Right ventricle myocardium inferior (tissue), 1 donor: Measurements from ENCODE around the gene SLCO2B1. TPM values are rescaled to one million over a fixed set of nuclear protein-coding genes. Genes with fewer than 3 reads are reported as not detected.
A peak's percentile ranks its signal among the peaks of the same experiment; 100 is the strongest.

Experiments
- ATAC-seq: fragments of 200-7000 bp; cut with Tn5 transposase; one replicate; pipeline ENCODE4 v1.9.1; 2020; ENCODE audit warnings: mild to moderate bottlenecking, moderate library complexity
- DNase-seq: peaks from one replicate; pipeline ENCODE4 v3.0.0; 2021; ENCODE audit errors: missing footprints
- intact Hi-C: fragments of 100-400 bp; cut with DNase I; formaldehyde crosslinking; loops from one replicate; pipeline ENCODE4 v1.11.0; 2022
- total RNA-seq: library from RNA; stranded (reverse); fragmentation: NEBNext Ultra II Directional; extraction: Animal tissue kit (Norgen Biotek cat#: 25700); gene quantifications from one replicate; pipeline ENCODE4 v1.2.1, GENCODE V29; 2021
- donor health status: DM: no; HTN: yes; CAD: no; lungs with severe emphysema.

Gene SLCO2B1
- total RNA-seq, 1 donor from 2014 or later = 33.4 TPM

DNA sequence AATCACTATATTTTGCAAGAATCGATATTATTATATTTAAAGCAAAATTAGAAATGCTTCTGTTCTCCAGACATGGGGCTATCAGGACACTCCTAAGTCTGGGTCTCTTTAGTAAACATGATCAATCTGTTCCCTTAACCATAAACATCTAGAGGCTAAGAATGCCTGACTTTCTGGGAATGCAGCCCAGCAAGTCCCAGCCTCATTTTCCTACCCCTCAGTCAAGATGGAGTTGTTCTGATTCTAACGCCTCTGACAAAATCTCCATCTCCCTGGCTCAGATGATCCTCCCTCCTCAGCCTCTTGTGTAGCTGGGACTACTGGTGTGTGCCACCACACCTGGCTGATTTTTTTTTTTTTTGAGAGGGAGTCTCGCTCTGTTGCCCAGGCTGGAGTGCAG lies 35.0 kb downstream of the SLCO2B1 start:
- no peak for DNase-seq
- no peak for ATAC-seq
- intact Hi-C loops = no loop called here

GRCh38 chr11:75186999-75187398 lies 36.1 kb downstream of the SLCO2B1 start:
- no peak for DNase-seq
- intact Hi-C loops = no loop called here
- no peak for ATAC-seq

DNA sequence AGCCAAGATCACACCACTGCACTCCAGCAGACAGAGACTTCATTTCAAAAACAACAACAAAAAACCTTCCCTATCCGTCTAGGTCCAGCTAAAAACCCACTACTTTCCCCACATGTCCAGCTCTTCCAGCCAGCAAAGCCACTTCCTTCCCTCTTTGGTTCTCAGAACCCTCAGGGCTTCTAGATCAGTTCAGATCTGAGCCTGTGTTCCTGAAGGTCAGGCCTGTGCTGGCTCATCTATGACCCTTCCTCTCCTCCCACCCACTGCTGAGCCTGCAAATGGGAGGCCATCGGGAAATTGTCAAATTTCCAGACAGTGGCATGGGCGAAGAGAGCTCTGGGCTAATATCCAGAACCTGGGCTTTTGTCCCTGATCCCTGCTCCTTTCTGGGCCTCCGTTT lies 37.8 kb downstream of the SLCO2B1 start:
- ATAC-seq = peak; percentile 39
- no peak for DNase-seq
- intact Hi-C loops = no loop called here

DNA sequence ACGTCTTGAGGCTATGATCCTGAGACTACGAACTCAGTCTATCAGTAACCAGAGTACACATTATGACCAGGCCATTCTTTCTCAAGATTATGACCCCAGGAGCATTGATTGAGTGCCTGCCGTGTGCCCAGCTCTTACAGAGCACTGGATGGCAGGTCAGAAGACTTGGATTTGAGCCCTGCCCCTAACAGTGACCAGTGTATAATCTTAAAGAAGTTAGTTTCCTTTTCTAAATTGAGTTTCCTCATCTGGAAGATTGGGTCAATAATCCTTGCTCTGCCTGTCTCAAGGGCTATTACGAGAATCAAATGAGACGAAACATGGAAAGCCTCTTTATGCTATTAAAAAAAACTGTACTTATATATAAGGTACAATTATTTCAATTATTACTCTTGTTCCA lies 38.2 kb downstream of the SLCO2B1 start:
- intact Hi-C loops = no loop called here
- ATAC-seq (no peak), DNase-seq (no peak)

DNA sequence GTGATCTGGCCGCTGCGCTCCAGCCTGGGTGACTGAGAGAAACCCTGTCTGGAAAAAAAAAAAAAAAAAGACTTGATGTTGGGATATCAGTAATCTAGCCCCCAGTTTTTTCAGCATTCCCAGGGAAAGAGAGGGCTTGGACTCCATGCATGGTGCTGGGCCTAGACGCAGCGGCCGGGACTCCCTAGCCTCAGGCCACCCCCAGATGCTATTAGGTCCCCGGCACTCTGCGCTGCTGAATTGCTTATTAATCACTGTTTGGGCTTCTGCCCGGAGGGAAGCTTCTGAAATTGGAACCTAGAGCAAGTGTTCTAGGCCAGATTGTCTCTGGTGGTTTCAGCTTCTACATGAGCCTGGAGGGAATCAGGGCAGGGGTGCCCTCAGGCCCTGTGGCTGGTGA lies 39.0 kb downstream of the SLCO2B1 start:
- intact Hi-C loops = no loop called here
- ATAC-seq (peak; percentile 25), DNase-seq (no peak)

GRCh38 chr11:75190652-75191329 lies 39.9 kb downstream of the SLCO2B1 start:
- DNase-seq = no peak
- ATAC-seq = no peak
- intact Hi-C loops = no loop called here

- DNase-seq (no peak), ATAC-seq (peak; percentile 19)
- intact Hi-C loops = no loop called here
These were observed 40.4 kb downstream of the SLCO2B1 start for GRCh38 chr11:75191330-75191717.

GRCh38 chr11:75193271-75193670 lies 42.4 kb downstream of the SLCO2B1 start:
- intact Hi-C loops = no loop called here
- DNase-seq (no peak), ATAC-seq (no peak)

DNA sequence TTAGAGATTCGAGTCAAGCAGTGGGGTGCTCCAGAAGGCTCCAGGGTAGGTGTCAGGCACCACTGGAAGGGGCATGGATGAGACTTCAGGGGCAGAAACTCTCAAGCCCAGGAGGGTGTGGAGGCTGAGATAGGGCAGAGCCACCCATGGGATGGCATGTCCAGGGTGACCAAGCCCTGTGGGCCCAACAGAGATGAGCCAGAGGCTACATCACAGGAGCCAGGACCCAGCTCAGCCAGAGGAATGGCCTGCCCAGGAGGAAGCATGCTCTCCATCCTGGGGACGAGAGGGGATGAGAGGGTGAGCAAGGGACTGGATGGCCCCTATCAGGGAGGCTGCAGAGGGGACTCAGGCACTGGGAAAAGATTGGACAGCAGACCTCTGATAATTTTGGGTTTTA lies 42.8 kb downstream of the SLCO2B1 start:
- intact Hi-C loops = no loop called here
- no peak for DNase-seq
- ATAC-seq = no peak

DNA sequence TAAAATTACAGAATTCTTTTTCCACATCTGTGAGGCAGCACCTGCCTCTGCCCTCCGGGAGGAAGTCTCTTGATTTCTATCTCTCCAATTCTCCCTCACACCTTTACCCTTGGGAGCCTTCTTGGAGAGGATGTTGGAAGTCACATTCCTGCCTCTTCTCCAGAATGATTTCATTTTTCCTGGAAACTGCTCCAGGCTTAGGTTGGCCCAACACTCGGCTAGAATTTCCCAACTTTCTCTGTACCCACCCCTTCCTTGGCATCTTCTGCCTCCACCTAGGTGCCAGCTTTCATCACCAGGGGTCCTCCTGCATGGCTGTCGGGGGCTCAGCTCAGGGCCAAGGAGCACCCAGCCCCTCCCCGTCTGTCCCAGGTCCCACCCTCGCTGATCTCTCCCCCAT lies 43.2 kb downstream of the SLCO2B1 start:
- intact Hi-C loops = no loop called here
- no peak for DNase-seq
- peak; percentile 5 for ATAC-seq

- intact Hi-C loops = no loop called here
- DNase-seq (peak; percentile 82), ATAC-seq (peak; percentile 88)
These were observed 44.5 kb downstream of the SLCO2B1 start for GRCh38 chr11:75195167-75195962.

- no peak for DNase-seq
- intact Hi-C loops = no loop called here
- no peak for ATAC-seq
These were observed 45.5 kb downstream of the SLCO2B1 start for GRCh38 chr11:75196426-75196825.

- no peak for DNase-seq
- no peak for ATAC-seq
- intact Hi-C loops = no loop called here
These were observed 46.8 kb downstream of the SLCO2B1 start for GRCh38 chr11:75197512-75198277.

DNA sequence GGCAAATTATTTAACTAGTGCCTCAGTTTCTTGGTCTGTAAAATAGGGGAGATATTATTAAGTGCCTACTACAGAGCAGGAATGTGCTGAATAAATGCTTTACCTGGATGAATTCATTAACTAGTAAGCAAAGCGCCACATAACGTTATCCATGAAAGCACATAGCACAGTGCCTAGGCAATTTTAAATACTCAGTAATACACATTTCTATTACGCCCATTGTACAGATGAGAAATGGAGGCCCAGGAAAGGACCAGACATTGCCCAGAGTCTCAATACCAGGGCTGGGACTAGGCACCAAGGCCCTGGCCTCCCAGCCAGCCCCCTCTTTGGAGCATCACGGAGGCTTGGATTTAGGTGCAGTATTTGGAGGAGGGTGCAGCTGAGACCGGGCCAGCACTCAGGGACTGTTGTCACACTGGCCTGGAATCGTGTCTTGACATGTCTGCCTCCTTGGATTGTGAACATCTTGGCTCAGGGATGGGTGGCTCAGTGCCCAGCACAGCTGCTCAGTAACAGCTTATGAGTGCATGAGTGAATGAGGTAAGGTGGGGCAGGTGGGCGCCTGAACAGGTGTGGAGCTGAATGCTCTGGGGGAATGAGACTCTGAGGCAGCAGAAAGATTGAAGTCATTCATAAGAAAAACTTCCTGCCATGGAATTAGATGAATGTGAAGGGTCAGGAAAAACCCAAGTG lies 47.5 kb downstream of the SLCO2B1 start:
- DNase-seq = no peak
- intact Hi-C loops = no loop called here
- no peak for ATAC-seq

DNA sequence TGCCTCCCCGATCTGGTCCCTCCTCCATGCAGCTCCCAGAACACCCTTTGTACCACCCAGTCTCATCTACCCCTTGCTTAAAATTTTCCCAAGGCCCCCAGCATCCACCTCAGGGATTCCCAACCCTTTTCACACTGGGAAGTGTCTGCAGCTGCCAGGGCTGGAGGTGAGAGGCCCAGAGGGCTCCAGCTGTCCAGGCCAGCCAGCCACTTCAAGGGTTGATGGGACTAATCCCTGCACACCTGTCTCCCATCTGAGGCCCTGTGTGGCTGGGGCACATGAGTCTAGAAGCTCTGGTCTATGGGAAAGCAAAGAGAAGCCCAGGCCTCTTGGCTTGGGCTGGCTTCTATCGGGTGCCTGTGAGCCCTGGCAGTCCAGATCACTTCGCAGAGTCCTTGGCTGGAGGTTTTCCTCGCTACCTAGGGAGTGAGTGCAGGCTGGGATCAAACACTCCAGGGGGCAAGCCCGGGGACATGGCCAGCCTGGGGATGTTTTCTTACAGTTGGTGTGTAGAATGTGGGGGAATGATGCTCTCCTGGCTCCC lies 48.6 kb downstream of the SLCO2B1 start:
- DNase-seq = no peak
- no peak for ATAC-seq
- intact Hi-C loops = no loop called here

GRCh38 chr11:75200051-75200450 lies 49.1 kb downstream of the SLCO2B1 start:
- ATAC-seq = no peak
- intact Hi-C loops = no loop called here
- DNase-seq = peak; percentile 83

GRCh38 chr11:75200531-75200930 lies 49.6 kb downstream of the SLCO2B1 start:
- ATAC-seq (no peak), DNase-seq (no peak)
- intact Hi-C loops = no loop called here

- DNase-seq (no peak), ATAC-seq (no peak)
- intact Hi-C loops = no loop called here
These were observed 50.9 kb downstream of the SLCO2B1 start for GRCh38 chr11:75201771-75202170.

DNA sequence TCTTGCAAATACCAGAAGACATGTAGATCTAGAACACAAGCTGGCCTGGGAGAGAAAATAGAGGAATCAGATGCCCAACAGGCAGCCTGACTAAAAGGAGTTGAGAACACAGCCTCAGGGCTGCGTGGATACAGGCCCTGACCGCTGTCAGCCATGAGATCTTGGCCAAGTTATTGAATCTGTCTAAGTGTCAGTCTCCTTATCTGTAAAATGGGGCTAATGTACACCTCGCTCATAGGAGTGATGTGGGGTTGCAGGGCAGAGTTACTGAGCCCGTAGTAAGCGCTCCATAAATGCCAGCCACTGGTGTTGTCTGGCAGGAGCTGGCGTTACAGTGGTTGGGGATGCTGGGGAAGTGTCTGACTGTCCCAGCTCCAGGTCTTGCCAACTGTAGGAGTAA lies 51.3 kb downstream of the SLCO2B1 start:
- no peak for DNase-seq
- intact Hi-C loops = no loop called here
- no peak for ATAC-seq
